ENCODE results near the gene CUX1. TPM values are rescaled to one million over a fixed set of nuclear protein-coding genes. Genes with fewer than 3 reads are reported as not detected.

CUX1 gene
- total RNA-seq, 1 experiment from 2014 or later = 53.5 TPM

DNA sequence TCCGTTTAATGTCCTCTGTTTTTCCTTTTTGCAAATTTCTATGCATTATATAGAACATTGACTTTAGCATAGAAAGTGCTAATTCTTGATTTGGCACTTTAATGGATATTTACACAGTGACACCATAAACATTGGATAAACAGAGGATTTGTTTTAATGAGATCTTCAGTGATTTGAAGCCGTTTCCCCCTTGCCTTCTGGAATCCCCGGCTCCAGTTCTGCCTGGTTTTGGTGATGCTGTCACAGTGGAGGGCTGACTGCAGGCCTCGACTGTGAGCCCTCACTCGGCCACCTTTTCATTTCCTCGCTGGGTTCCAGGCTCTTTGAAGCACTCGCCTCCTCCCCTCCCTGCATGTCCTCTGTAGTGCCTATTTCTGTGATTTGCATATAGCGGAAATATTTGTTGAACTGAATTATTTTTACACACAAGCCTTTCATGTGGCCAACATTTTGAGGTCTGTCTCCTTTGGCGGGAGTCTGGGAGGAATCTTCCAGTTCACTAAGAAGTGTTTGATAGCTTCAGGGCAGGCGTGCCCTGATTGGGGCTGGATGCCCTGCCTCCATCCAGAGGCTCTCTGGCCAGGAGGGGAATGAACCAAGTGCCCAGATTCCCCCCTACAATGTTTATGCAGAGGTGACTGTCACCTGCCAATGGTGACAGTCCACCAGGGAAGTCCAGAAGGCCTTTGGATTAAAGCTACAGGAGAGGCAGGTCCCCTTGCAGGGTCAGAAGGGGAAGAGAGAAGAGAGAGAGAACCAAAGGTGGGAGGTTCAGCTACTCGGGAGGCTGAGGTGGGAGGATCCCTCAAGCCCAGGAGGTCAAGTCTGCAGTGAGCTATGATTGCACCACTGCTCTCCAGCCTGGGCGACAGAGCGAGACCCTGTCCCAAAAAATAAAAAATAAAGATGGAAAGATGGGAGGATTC is 67.5 kb downstream of the CUX1 start:
- Mint-ChIP-seq H3K4me1 (peaks cover 32 to 37% of the 10 kb centered on the region in 2 experiments), H3K36me3 (ENCODE audit: insufficient read depth in 1 of 3, low read depth in 3 of 3) (peaks cover 0 to 5% (median 0%) of the 10 kb centered on the region in 3 experiments; a peak in 2 of 7 replicates), H3K27ac (peak overlapping the region; percentile 56 to 85 (median 69); a peak in 5 of 7 replicates), H3K9me3 (no peaks in the 10 kb centered on the region), H3K27me3 (ENCODE audit: low read depth) (no peaks in the 10 kb centered on the region), H3K4me3 (no peak overlapping the region; a peak in 2 of 5 replicates)
- Histone ChIP-seq H3K14ac (ENCODE audit: insufficient read depth, low read length) (no peak overlapping the region), H2AK5ac (ENCODE audit: insufficient read length, low read length) (no peak overlapping the region), H3K9me3 (ENCODE audit: control insufficient read depth, low read depth, low read length) (no peaks in the 10 kb centered on the region), H3K27ac (ENCODE audit: insufficient read length, low read depth, low read length) (no peak overlapping the region), H2BK12ac (ENCODE audit: insufficient read length, low read depth, low read length) (no peak overlapping the region), H4K91ac (ENCODE audit: insufficient read length, low read depth, low read length) (no peak overlapping the region), H3K4me1 (ENCODE audit: insufficient read depth, low read length) (peaks cover 7% of the 10 kb centered on the region; the same call in 1 of the 2 replicates), H2BK5ac (ENCODE audit: insufficient read length, low read length) (no peak overlapping the region), H3K18ac (ENCODE audit: insufficient read length, low read depth, low read length) (no peak overlapping the region), H3K79me2 (ENCODE audit: insufficient read depth, low read length) (peaks cover 51% of the 10 kb centered on the region; the same call in 1 of the 2 replicates), H2AFZ (ENCODE audit: low read length) (no peak overlapping the region), H4K20me1 (ENCODE audit: control insufficient read depth, insufficient read depth, insufficient read length) (peaks cover 2% of the 10 kb centered on the region), H4K5ac (ENCODE audit: insufficient read length, low read depth, low read length) (no peak overlapping the region), H2BK15ac (ENCODE audit: low read depth, low read length) (no peak overlapping the region), H3K56ac (ENCODE audit: insufficient read length, low read depth, low read length) (no peak overlapping the region), H2BK20ac (ENCODE audit: low read depth, low read length, poor library complexity, severe bottlenecking) (no peak overlapping the region), H3K4me2 (ENCODE audit: insufficient read depth, insufficient read length, low read length) (no peak overlapping the region), H3K23me2 (ENCODE audit: insufficient read length, low read depth, low read length, poor library complexity, severe bottlenecking) (no peaks in the 10 kb centered on the region), H3K9ac (ENCODE audit: extremely low read depth, insufficient read length, low read length) (no peak overlapping the region), H3K27me3 (ENCODE audit: insufficient read depth, low read length) (no peaks in the 10 kb centered on the region; the same call in 1 of the 2 replicates), H3T11ph (ENCODE audit: low read length) (no peak overlapping the region), H3K4ac (ENCODE audit: low read depth, low read length) (no peak overlapping the region), H3K79me1 (ENCODE audit: insufficient read depth, low read depth, low read length, poor library complexity, severe bottlenecking) (peaks cover 7% of the 10 kb centered on the region), H2BK120ac (ENCODE audit: low read depth, low read length, poor library complexity, severe bottlenecking) (no peak overlapping the region), H3K23ac (ENCODE audit: insufficient read length, low read depth, low read length) (no peak overlapping the region), H4K8ac (replicated peaks; ENCODE audit: insufficient read length, low read depth, low read length) (no peak overlapping the region)
- TF ChIP-seq, protein P1, sequence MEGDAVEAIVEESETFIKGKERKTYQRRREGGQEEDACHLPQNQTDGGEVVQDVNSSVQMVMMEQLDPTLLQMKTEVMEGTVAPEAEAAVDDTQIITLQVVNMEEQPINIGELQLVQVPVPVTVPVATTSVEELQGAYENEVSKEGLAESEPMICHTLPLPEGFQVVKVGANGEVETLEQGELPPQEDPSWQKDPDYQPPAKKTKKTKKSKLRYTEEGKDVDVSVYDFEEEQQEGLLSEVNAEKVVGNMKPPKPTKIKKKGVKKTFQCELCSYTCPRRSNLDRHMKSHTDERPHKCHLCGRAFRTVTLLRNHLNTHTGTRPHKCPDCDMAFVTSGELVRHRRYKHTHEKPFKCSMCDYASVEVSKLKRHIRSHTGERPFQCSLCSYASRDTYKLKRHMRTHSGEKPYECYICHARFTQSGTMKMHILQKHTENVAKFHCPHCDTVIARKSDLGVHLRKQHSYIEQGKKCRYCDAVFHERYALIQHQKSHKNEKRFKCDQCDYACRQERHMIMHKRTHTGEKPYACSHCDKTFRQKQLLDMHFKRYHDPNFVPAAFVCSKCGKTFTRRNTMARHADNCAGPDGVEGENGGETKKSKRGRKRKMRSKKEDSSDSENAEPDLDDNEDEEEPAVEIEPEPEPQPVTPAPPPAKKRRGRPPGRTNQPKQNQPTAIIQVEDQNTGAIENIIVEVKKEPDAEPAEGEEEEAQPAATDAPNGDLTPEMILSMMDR (conservative IDR thresholded peaks at IDR 0.05) = no peak
- DNase-seq = no peak
- no CpG with 5 or more reads among the region's 13 CpGs for WGBS (ENCODE audit: extremely low coverage, insufficient read length, low lambda C conversion rate)

All from H9 (cell line).